GM12865 (cell line): Measurements from ENCODE around the gene SAMM50.

ENCODE experiments used
- DNase-seq: peaks from one replicate; pipeline ENCODE4 v3.0.0; 2010; ENCODE audit warnings: low read depth
- H3K4me3 ChIP-seq: 2 replicates; pipeline ENCODE4 v1.5.1; 2011; ENCODE audit warnings: mild to moderate bottlenecking, low read depth, low read length, control low read depth
- CTCF ChIP-seq: IDR thresholded peaks from 2 replicates; pipeline ENCODE4 v1.5.1; 2011; ENCODE audit warnings: low read length, control low read depth, low read depth, inconsistent platforms; ENCODE audit not compliant: insufficient read depth; ENCODE audit errors: missing control alignments

SAMM50 gene

DNA sequence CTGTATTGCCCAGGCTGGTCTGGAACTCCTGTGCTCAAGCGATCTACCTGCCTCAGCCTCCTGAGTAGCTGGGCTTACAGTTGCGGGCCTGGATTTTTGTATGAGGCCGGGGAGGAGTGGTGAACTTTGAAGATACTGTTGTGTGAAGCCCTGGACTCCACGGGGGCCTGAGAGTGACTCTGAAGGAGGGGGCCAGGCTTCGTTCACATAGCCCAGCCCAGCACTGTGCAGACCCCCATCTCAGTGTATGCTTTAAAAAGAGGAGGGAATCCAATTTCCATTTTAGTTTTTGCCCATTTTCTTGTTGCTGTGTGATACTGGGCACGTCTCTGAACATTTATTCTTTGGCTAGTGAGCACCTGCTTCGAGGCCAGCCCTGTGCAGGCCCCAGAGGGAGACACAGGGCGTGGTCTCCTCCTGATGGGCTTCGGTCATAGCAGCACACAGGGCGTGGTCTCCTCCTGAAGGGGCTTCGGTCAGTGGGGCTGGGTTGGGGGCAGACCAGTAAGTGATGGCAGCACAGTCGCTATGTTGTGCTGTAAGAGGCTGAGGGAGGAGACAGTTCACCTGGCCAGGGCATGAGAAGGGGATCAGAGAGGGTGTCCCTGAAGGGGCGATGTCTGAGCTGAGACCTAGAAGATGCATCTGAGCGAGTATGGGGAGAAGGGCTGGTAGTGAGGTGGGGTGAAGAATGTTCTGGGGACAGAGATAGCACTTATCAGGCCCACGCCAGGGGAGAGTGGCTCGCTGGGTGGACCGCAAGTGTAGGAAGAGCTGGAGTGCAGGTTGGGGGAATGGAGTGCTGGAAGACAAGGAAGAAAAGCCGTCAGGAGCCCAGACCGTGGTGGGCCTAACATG, 14.0 kb downstream of the SAMM50 start:
- no peak overlapping the region for H3K4me3 ChIP-seq
- no peak for DNase-seq
- no peak for TF ChIP-seq CTCF

DNA sequence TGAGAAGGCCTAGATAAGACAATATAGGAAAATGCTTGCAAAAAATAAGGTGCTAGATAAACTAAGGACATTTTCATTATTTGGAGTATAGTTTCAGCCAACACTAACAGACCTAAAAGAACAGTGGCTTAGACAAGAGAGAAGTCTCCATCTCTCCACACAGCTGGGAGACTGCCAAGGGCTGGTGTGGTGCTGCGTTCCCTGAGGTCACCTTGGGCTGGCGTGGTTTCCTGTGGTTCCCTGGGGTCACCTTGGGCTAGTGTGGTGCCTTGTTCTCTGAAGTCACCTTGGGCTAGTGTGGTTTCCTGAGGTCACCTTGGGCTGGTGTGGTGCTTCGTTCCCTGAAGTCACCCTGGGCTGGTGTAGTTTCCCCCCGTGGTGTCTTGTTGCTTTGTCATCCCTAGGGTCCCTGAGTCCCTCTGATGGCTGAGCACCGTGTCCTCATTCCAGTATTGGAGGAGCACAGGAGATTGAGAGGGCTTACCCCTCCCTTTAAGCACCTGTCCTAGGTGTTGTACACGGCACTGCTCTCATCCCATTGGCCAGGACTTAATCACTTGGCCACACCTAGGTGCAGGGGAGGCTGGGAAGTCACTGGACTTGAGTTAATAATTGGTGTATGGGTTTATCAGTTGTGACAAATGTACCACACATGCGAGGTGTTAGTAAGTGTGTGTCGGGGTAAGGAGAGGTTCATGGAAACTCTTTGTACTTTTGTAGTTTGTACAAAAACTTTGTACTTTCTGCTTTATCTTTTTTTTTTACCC, 14.9 kb downstream of the SAMM50 start:
- no peak for DNase-seq

DNA sequence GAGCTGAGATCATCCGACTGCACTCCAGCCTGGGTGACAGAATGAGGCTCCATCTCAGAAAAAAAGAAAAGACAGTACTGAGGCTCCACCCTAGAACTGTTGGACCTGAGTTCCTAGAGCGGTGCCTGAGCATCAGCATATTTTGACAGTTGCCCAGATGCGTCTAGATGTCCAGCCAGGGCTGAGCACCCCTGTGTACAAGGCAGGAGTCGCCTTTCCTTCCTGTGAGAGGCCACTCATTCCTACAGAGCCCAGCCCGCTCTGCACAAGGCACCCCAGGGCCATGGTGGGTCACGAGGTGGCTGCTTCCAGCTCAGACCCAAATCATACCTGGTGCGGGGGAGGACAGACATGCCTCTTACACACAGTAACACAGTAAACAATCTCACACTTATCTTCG, 15.9 kb downstream of the SAMM50 start:
- no peak overlapping the region for H3K4me3 ChIP-seq
- no peak for TF ChIP-seq CTCF
- DNase-seq = no peak

More for the DNA sequence above, 14.9 kb downstream of the SAMM50 start:
- no peak for TF ChIP-seq CTCF
- H3K4me3 ChIP-seq = no peak overlapping the region

DNA sequence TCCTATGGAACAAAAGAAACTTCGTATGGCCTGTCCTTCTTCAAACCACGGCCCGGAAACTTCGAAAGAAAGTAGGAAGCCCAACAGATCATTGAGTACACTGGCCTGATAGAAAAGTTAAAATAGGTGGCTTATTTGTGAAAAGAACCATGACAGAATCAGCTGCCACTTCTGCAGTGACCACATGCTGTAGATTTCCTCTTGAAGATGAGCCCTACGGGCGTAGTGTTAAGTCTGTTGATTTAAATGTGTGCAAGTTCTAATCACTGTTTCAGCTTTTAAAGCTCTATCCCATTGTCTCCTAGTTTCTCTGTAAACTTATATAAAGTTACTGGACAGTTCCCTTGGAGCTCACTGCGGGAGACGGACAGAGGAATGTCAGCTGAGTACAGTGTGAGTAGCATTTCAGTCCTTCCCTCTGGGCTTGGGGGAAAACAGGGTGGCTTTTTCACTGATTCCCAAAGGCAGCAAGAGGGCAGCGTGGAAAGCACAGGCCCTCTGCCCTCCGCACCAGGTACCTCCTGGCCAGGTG, 17.8 kb downstream of the SAMM50 start:
- H3K4me3 ChIP-seq = no peak overlapping the region
- TF ChIP-seq CTCF = no peak
- no peak for DNase-seq

DNA sequence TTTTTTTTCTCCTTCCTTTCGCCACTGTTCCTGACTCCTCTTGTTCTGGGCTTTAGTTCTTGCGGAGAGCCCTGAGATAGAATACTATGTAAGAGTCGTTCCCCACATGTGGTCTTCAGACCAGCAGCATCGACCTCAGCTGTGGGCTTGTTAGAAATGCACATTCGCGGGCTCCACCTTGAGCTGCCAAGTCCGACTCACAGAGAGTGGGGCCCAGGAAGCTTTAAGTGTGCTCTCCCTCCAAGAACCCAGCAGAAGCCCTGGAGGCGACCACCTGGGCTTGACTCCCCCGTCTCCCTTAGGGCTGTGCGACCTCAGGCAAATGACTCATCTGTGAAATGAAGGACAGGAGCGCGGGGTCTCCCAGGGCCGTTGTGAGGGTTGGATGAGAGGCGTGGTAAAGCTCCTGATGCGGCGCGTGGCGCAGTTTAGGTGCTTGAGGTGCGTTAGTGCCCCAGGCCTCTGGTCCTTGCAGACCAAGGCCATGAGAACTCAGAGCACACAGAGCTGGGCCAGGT, 18.8 kb downstream of the SAMM50 start:
- no peak overlapping the region for H3K4me3 ChIP-seq
- no peak for DNase-seq
- TF ChIP-seq CTCF = no peak

- no peak overlapping the region for H3K4me3 ChIP-seq
- TF ChIP-seq CTCF = no peak
- DNase-seq = no peak
Observed at GRCh38 chr22:43975041-43975440, 19.8 kb downstream of the SAMM50 start.
